SK-N-SH (cell line): ENCODE data around the gene PDZRN4. TPM values are rescaled to one million over a fixed set of nuclear protein-coding genes. Genes with fewer than 3 reads are reported as not detected.

Experiments
- CTCF ChIA-PET: fragments of 300-600, 350-600 bp; formaldehyde crosslinking; extraction: SDS; loops from one replicate; lab custom pipeline; 2021; lab: Yijun Ruan, JAX
- POLR2A ChIA-PET: fragments of 350-600 bp; sonication (Branson Sonifier 250); formaldehyde crosslinking; extraction: SDS; loops from one replicate; lab custom pipeline; 2020; ENCODE audit warnings: antibody characterized with exemption, inconsistent platforms; lab: Yijun Ruan, JAX
- DNase-seq: peaks from one replicate; pipeline ENCODE4 v3.0.0; 2012
- H2AFZ ChIP-seq: fragments of 200-600 bp; sonication (generic); 2 replicates; pipeline ENCODE4 v1.8.1; 2016; ENCODE audit warnings: antibody characterized with exemption, mild to moderate bottlenecking, low read depth
- H3F3A ChIP-seq: fragments of 200-600 bp; sonication (generic); replicated peaks from 2 replicates; pipeline ENCODE3; 2016; ENCODE audit warnings: antibody characterized with exemption, mild to moderate bottlenecking; ENCODE audit not compliant: insufficient read depth
- H3K27ac ChIP-seq, 2 experiments: fragments of 200-500 bp in 1 of 2; fragments of 200-600 bp in 1 of 2; sonication (Bioruptor generic) in 1 of 2; sonication (generic), shearing (Covaris generic) in 1 of 2; 2 replicates each; pipeline versions ENCODE4 v1.5.1 to v1.6.1; 2014 to 2016; ENCODE audit warnings: low read depth in 2 of 2, inconsistent platforms in 1 of 2, low read length in 1 of 2, mild to moderate bottlenecking in 1 of 2, mixed read lengths in 1 of 2
- H3K27me3 ChIP-seq: fragments of 200-600 bp; sonication (generic), shearing (Covaris generic); 2 replicates; pipeline ENCODE4 v1.6.1; 2016; ENCODE audit warnings: mixed run types; ENCODE audit not compliant: insufficient read depth
- H3K36me3 ChIP-seq, 2 experiments: fragments of 200-500 bp in 1 of 2; fragments of 200-600 bp in 1 of 2; sonication (Bioruptor generic) in 1 of 2; sonication (generic) in 1 of 2; replicated peaks in 1 of 2; 2 replicates each; pipeline versions ENCODE3 to v1.5.1; 2014 to 2016; ENCODE audit warnings: low read length in 1 of 2, mild to moderate bottlenecking in 1 of 2; ENCODE audit not compliant: insufficient read depth in 2 of 2, control insufficient read depth in 1 of 2
- H3K4me1 ChIP-seq, 2 experiments: fragments of 200-500 bp in 1 of 2; fragments of 200-600 bp in 1 of 2; sonication (Bioruptor generic) in 1 of 2; sonication (generic), shearing (Covaris generic) in 1 of 2; 2 replicates each; pipeline versions ENCODE4 v1.5.1 to v1.6.1; 2014 to 2016; ENCODE audit warnings: low read depth in 1 of 2, low read length in 1 of 2, mixed run types in 1 of 2; ENCODE audit not compliant: insufficient read depth in 2 of 2, control insufficient read depth in 1 of 2
- H3K4me2 ChIP-seq: fragments of 200-600 bp; sonication (generic), shearing (Covaris generic); 2 replicates; pipeline ENCODE4 v1.6.1; 2017; ENCODE audit warnings: mixed run types
- H3K4me3 ChIP-seq, 2 experiments: fragments of 200-500 bp in 1 of 2; fragments of 200-600 bp in 1 of 2; sonication (Bioruptor generic) in 1 of 2; sonication (generic), shearing (Covaris generic) in 1 of 2; 2 replicates each; pipeline versions ENCODE4 v1.5.1 to v1.8.1; 2014 to 2016; ENCODE audit warnings: low read depth in 2 of 2, inconsistent platforms in 1 of 2, low read length in 1 of 2, mild to moderate bottlenecking in 1 of 2, mixed read lengths in 1 of 2, moderate library complexity in 1 of 2
- H3K79me2 ChIP-seq: fragments of 200-600 bp; sonication (generic); 2 replicates; pipeline ENCODE4 v1.8.1; 2017; ENCODE audit warnings: mild to moderate bottlenecking; ENCODE audit not compliant: insufficient read depth
- H3K9ac ChIP-seq: fragments of 200-600 bp; sonication (generic); 2 replicates; pipeline ENCODE4 v1.6.1; 2017; ENCODE audit warnings: mixed run types
- H3K9me2 ChIP-seq: fragments of 200-600 bp; sonication (generic); 2 replicates; pipeline ENCODE4 v1.6.1; 2017; ENCODE audit warnings: mixed run types
- H3K9me3 ChIP-seq: fragments of 200-600 bp; sonication (generic); 2 replicates; pipeline ENCODE4 v1.6.1; 2017; ENCODE audit warnings: mixed run types, mild to moderate bottlenecking, moderate library complexity
- H4K20me1 ChIP-seq: fragments of 200-600 bp; sonication (generic); 2 replicates; pipeline ENCODE4 v1.6.1; 2017; ENCODE audit warnings: mild to moderate bottlenecking, mixed run types; ENCODE audit not compliant: insufficient read depth
- ELF1 ChIP-seq: IDR thresholded peaks from 2 replicates; pipeline ENCODE4 v1.4.0; 2012
- FOSL2 ChIP-seq: IDR thresholded peaks from 2 replicates; pipeline ENCODE4 v1.4.0; 2012; ENCODE audit warnings: low read depth, mild to moderate bottlenecking, moderate library complexity, borderline replicate concordance
- FOXM1 ChIP-seq: IDR thresholded peaks from 2 replicates; pipeline ENCODE4 v1.4.0; 2012; ENCODE audit warnings: low read depth, mild to moderate bottlenecking
- IRF3 ChIP-seq: fragments of 150-350 bp; IDR thresholded peaks from 2 replicates; pipeline ENCODE4 v1.6.1; 2016; ENCODE audit warnings: mild to moderate bottlenecking, low read depth, low read length
- NFIC ChIP-seq: IDR thresholded peaks from 2 replicates; pipeline ENCODE4 v1.4.0; 2012; ENCODE audit warnings: borderline replicate concordance
- RXRA ChIP-seq: IDR thresholded peaks from 2 replicates; pipeline ENCODE4 v1.4.0; 2012; ENCODE audit warnings: low read depth, mild to moderate bottlenecking, borderline replicate concordance
- SIN3A ChIP-seq: IDR thresholded peaks from 2 replicates; pipeline ENCODE4 v1.6.1; 2012; ENCODE audit warnings: low read depth, mild to moderate bottlenecking, low read length, moderate library complexity, borderline replicate concordance
- TCF12 ChIP-seq: IDR thresholded peaks from 2 replicates; pipeline ENCODE4 v1.4.0; 2012
- USF1 ChIP-seq: IDR thresholded peaks from 2 replicates; pipeline ENCODE4 v1.4.0; 2012; ENCODE audit warnings: low read depth, borderline replicate concordance
- ZBTB33 ChIP-seq: IDR thresholded peaks from 2 replicates; pipeline ENCODE4 v1.4.0; 2012; ENCODE audit warnings: low read depth, borderline replicate concordance
- WGBS: methylation state at CpG from one replicate; pipeline ENCODE4 v1.1.6; 2017; ENCODE audit warnings: low lambda C conversion rate; 5-methylcytosine and 5-hydroxymethylcytosine counted together
- polyA plus RNA-seq, 3 experiments: library from polyadenylated mRNA; depleted of rRNA; stranded (reverse); fragments of >200 nt; gene quantifications; 2 replicates each; pipeline ENCODE4 v1.2.3, GENCODE V29; 2012

The PDZRN4 gene
- polyA plus RNA-seq, 1 of the 3 experiments (the other 2 are of a cell fraction), result 0.02 TPM

GRCh38 chr12:41459906-41460214, 271.7 kb downstream of the PDZRN4 start:
- H4K20me1 ChIP-seq, result no peaks in the 10 kb centered on the region
- H3K4me2 ChIP-seq, result no peak overlapping the region
- H3K36me3 ChIP-seq, result no peaks in the 10 kb centered on the region
- H3K27me3 ChIP-seq, result no peaks in the 10 kb centered on the region
- no peak overlapping the region for H2AFZ ChIP-seq
- no peaks in the 10 kb centered on the region for H3K79me2 ChIP-seq
- TF ChIP-seq ZBTB33 (no peak), ELF1 (no peak), RXRA (no peak), NFIC (no peak), FOSL2 (no peak), SIN3A (no peak)
- H3K9ac ChIP-seq, result no peak overlapping the region
- ChIA-PET CTCF (interaction anchor here (1.3 kb wide), 1 partner anchor 183 kb away, joined by 3 read pairs; no protein-coding TSS in a partner anchor), POLR2A (no interaction called here)
- no peaks in the 10 kb centered on the region for H3K9me2 ChIP-seq
- no peak for DNase-seq
- H3K4me1 ChIP-seq, result no peaks in the 10 kb centered on the region
- no peaks in the 10 kb centered on the region for H3K9me3 ChIP-seq
- 47% methylated on average over 1 of the region's 1 CpG for WGBS
- H3K4me3 ChIP-seq, result no peak overlapping the region
- H3K27ac ChIP-seq, result no peak overlapping the region
- H3F3A ChIP-seq, result no peaks in the 10 kb centered on the region

- H3K27me3 ChIP-seq, result no peaks in the 10 kb centered on the region
- H3K4me1 ChIP-seq, result no peaks in the 10 kb centered on the region; a peak in 1 of 4 replicates
- TF ChIP-seq ELF1, result no peak
- no peak for TF ChIP-seq FOXM1
- TF ChIP-seq TCF12, result no peak
- TF ChIP-seq RXRA, result no peak
- no peak for TF ChIP-seq IRF3
- TF ChIP-seq USF1, result no peak
- H3K27ac ChIP-seq, result no peak overlapping the region
- ChIA-PET POLR2A (no interaction called here), CTCF (no interaction called here)
- no peak overlapping the region for H3K4me2 ChIP-seq
- no peaks in the 10 kb centered on the region for H3K9me2 ChIP-seq
- no peak overlapping the region for H3K9ac ChIP-seq
- no peaks in the 10 kb centered on the region for H3K79me2 ChIP-seq
- H3K36me3 ChIP-seq, result no peaks in the 10 kb centered on the region
- H4K20me1 ChIP-seq, result no peaks in the 10 kb centered on the region
- no peaks in the 10 kb centered on the region for H3F3A ChIP-seq
- H3K9me3 ChIP-seq, result no peaks in the 10 kb centered on the region
- H3K4me3 ChIP-seq, result no peak overlapping the region
- WGBS, result 52% methylated on average over 3 of the region's 3 CpGs
- no peak for DNase-seq
- no peak overlapping the region for H2AFZ ChIP-seq
These were observed 272.8 kb downstream of the PDZRN4 start for GRCh38 chr12:41460906-41461305.
